Erythroblast (primary cell): ENCODE data around the gene HUS1.
"Not testable (repeated sequence)": the region's sequence is repeated elsewhere in the genome, so short reads cannot be mapped to it uniquely, and the experiment has no call there.

Experiments
- GATA1 ChIP-seq: IDR thresholded peaks from 2 replicates; pipeline ENCODE4 v1.6.1; 2011; ENCODE audit warnings: low read depth, mild to moderate bottlenecking, control low read depth, low read length, moderate library complexity
- POLR2A ChIP-seq: IDR thresholded peaks from 2 replicates; pipeline ENCODE4 v1.6.1; 2011; ENCODE audit warnings: mild to moderate bottlenecking, low read length

GRCh38 chr7:47916514-47916913 lies 62.9 kb downstream of the HUS1 start:
- TF ChIP-seq POLR2A, GATA1: not testable (repeated sequence)
